Retinal pigment epithelial cell (primary cell): ENCODE measurements around the gene NPHP4.

Experiments used
- DNase-seq: peaks from one replicate; pipeline ENCODE4 v3.0.0-alpha.2; 2010; ENCODE audit warnings: low read depth
- H3K4me3 ChIP-seq: 2 replicates; pipeline ENCODE4 v1.5.1; 2011; ENCODE audit warnings: mild to moderate bottlenecking, low read length, control low read depth, moderate library complexity
- TF ChIP-seq, protein P1 (sequence below): conservative IDR thresholded peaks from 2 replicates; pipeline ENCODE4 v1.5.1; 2011; ENCODE audit warnings: low read depth, low read length, control low read depth, inconsistent platforms

Gene NPHP4

DNA sequence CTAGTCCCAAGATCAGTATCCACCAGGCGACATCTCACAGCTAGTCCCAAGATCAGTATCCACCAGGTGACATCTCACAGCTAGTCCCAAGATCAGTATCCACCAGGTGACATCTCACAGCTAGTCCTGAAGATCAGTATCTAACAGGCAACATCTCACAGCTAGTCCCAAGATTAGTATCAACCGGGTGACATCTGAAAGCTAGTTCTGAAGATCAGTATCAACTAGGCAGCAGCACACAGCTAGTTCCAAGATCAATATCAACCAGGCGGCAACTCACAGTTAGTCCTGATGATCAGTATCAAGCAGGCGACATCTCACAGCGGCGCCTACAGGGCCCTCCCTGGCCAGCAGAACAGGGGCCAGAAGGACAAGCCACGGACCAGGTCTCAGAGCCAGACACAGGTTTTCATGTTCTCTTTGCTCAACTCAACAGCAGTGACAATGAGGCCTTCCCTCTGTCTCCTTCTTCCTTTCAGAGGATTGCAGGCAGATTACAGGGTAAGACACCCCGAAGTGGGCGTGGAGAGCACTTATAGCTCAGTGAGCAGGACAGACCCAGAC lies 32.5 kb downstream of the NPHP4 start:
- DNase-seq, result no peak
- TF ChIP-seq, protein P1, sequence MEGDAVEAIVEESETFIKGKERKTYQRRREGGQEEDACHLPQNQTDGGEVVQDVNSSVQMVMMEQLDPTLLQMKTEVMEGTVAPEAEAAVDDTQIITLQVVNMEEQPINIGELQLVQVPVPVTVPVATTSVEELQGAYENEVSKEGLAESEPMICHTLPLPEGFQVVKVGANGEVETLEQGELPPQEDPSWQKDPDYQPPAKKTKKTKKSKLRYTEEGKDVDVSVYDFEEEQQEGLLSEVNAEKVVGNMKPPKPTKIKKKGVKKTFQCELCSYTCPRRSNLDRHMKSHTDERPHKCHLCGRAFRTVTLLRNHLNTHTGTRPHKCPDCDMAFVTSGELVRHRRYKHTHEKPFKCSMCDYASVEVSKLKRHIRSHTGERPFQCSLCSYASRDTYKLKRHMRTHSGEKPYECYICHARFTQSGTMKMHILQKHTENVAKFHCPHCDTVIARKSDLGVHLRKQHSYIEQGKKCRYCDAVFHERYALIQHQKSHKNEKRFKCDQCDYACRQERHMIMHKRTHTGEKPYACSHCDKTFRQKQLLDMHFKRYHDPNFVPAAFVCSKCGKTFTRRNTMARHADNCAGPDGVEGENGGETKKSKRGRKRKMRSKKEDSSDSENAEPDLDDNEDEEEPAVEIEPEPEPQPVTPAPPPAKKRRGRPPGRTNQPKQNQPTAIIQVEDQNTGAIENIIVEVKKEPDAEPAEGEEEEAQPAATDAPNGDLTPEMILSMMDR, result no peak
- no peak overlapping the region for H3K4me3 ChIP-seq

DNA sequence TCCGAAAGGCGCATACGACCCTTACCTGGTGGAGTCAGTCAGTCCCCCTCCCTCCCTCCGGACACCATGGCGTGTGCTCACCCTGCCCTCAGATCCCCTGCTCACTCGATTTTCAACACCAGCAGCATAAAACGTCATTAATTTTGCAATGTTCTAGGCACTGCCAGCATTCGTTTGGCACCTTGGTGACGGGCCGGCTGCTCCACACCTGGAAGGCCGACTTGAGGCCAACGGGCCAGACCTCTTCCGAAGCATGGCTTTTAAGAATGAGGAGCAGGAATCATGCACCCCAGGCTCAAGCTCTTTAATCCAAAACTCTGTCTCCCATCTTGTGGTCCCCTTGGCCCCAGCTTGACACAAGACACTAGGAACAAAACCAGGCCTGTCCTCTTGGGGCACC lies 33.1 kb downstream of the NPHP4 start:
- DNase-seq, result no peak
- no peak overlapping the region for H3K4me3 ChIP-seq
- TF ChIP-seq, protein P1, result no peak

DNA sequence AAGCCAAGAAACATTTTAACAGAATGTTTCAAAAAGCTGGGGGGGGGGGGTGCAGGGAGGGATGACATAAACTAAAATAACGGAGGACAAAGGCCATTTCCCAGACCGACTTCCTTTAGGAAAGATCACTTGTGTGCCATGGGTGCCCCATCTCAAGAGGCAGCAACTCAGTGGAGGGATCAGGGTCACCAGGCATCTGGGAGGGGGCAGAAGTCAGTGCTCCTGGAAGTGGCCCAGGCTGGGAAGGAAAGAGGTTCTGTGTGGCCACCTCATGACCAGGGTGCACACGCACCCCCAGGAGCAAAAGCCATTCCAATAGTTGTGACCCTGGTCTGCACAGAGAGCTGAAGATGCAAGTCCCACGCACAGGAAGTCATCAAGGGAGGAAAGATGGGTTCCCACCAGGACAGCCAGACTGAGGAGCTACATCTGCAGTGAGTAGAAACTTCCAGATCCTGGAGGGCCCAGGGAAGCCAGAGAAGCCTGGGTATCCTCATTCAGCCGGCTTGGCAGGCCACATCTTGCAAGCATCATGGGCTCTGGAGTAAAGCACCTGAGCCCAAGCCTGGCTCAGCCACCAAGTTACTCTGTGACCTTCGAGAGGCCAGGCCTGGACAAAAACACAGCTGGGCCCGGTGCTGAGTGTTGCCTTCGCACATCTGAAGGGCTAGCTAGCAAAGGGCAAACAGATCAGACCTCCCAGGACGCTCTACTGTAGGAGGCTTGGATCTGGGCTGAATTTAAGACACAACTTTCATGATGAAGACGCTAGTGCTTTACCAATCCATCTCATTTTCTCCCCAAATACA lies 36.0 kb downstream of the NPHP4 start:
- H3K4me3 ChIP-seq, result no peak overlapping the region
- TF ChIP-seq, protein P1, result no peak
- DNase-seq, result no peak

DNA sequence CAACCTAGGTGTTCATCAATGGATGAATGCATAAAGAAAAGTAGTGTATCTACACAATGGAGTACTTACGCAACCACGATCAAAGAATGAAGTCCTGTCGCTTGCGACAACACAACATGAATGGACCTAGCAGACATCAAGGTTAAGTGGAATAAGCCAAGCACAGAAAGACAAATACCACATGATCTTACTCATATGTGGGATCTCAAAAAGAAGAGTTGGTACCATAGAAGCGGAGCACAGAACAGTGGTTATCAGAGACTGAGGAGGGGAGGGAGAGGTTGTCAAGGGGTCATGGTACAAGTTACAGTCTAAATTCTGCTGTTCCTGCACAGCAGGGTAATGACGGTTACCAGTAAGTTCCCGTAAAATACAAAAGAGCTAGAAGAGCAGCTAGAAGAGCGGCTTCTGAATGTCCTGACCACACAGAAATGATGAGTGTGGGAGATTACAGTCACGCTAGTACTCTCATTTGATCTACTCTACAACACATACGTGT lies 36.7 kb downstream of the NPHP4 start:
- no peak for DNase-seq
- TF ChIP-seq, protein P1, result no peak

DNA sequence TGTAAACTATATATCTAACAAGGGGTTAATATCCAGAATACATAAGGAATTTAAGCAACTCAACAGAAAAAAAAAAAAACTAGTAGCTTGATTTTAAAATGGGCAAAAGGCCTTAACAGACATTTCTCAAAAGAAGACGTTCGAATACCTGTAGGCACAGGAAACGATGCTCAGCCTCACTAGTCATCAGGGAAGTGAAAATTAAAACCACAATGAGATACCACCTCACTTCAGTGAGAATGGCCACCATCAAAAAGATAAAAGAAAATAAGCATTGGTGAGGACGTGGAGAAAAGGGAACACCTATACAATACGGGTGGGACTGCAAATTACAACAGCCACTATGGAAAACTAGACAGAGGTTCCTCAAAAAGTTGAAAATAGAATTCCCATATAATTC lies 37.3 kb downstream of the NPHP4 start:
- no peak for DNase-seq
- H3K4me3 ChIP-seq, result no peak overlapping the region
- TF ChIP-seq, protein P1, result no peak

More for the DNA sequence above, 36.7 kb downstream of the NPHP4 start:
- H3K4me3 ChIP-seq, result no peak overlapping the region

DNA sequence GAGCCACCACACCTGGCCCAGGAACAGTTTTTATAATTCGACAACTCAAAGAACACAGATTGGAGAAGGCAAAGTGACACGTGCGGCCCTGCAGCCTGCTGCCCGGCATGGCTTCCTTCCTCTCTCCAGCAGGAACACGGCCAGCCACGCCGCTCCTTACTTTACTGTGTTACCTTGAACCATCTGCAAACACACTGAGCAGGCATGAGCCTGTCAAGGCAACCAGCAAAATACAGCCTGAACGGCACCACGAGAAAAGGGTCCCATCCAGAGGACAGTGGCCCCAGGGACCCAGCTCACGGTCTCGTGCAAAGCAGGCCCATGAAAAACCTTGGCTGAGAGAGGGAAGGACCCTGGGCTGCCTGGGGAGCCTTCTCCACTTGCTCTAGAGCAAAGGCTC lies 38.8 kb downstream of the NPHP4 start:
- no peak for DNase-seq
- TF ChIP-seq, protein P1, result no peak
- no peak overlapping the region for H3K4me3 ChIP-seq
